Breast epithelium (tissue), 3 donors: ENCODE measurements around the gene OCA2.

Experiments
- CTCF ChIP-seq, 3 donors: fragments of 450-650 bp; IDR thresholded peaks; one replicate each; pipeline ENCODE4 v1.5.1; 2016 to 2017; ENCODE audit warnings: antibody characterized with exemption in 3 of 3, mild to moderate bottlenecking in 3 of 3, moderate library complexity in 3 of 3
- POLR2A ChIP-seq: fragments of 450-650 bp; IDR thresholded peaks from one replicate; pipeline ENCODE4 v1.6.1; 2016; ENCODE audit warnings: antibody characterized with exemption, mild to moderate bottlenecking, moderate library complexity
- POLR2AphosphoS5 ChIP-seq, 3 donors: sonication (generic); formaldehyde crosslinking; IDR thresholded peaks; one replicate each; pipeline ENCODE4 v1.6.1; 2017; ENCODE audit warnings: antibody characterized with exemption in 3 of 3

- TF ChIP-seq CTCF (IDR thresholded peaks at IDR 0.05) (no peak), POLR2AphosphoS5 (IDR thresholded peaks at IDR 0.05) (no peak), POLR2A (no peak)
Observed at GRCh38 chr15:28022181-28022580, 76.9 kb downstream of the OCA2 start.
